ENCODE measurements around the gene LRRC49.

DNA sequence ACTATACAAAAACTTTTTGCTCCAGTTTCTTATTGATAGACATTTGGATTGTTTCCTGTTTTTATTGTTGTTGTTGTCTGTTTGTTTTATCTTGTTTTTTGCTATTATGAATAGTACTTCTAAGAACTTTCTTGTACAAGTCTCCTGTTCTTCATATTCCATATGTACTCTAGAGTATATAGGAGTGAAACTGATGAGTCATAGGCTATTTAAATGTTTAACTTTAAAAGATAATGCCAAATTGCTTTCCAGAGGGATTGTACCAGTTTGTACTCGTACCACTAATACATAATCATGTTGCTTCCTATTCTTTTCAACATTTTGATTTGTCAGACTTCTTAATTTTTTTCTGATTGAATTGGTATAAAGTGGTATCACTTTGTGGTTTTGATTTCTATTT, 19.6 kb downstream of the LRRC49 start:
- TF ChIP-seq, protein P1, sequence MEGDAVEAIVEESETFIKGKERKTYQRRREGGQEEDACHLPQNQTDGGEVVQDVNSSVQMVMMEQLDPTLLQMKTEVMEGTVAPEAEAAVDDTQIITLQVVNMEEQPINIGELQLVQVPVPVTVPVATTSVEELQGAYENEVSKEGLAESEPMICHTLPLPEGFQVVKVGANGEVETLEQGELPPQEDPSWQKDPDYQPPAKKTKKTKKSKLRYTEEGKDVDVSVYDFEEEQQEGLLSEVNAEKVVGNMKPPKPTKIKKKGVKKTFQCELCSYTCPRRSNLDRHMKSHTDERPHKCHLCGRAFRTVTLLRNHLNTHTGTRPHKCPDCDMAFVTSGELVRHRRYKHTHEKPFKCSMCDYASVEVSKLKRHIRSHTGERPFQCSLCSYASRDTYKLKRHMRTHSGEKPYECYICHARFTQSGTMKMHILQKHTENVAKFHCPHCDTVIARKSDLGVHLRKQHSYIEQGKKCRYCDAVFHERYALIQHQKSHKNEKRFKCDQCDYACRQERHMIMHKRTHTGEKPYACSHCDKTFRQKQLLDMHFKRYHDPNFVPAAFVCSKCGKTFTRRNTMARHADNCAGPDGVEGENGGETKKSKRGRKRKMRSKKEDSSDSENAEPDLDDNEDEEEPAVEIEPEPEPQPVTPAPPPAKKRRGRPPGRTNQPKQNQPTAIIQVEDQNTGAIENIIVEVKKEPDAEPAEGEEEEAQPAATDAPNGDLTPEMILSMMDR (IDR thresholded peaks at IDR 0.05), result no peak
- TF ChIP-seq POLR2AphosphoS5 (IDR thresholded peaks at IDR 0.05) (no peak), POLR2A (IDR thresholded peaks at IDR 0.05) (no peak)

Measured in upper lobe of left lung (tissue), 4 donors.